Erythroblast (primary cell): ENCODE data around the gene OIT3.
A peak's percentile ranks its signal among the peaks of the same experiment; 100 is the strongest.

ENCODE experiments used
- DNase-seq, 2 experiments: peaks; one replicate each; lab custom pipeline; 2025; lab: John Stamatoyannopoulos, UW
- GATA1 ChIP-seq: IDR thresholded peaks from 2 replicates; pipeline ENCODE4 v1.6.1; 2011; ENCODE audit warnings: low read depth, mild to moderate bottlenecking, control low read depth, low read length, moderate library complexity
- POLR2A ChIP-seq: IDR thresholded peaks from 2 replicates; pipeline ENCODE4 v1.6.1; 2011; ENCODE audit warnings: mild to moderate bottlenecking, low read length

OIT3 gene

GRCh38 chr10:72953687-72954086 is 60.1 kb downstream of the OIT3 start:
- DNase-seq = no peak
- TF ChIP-seq POLR2A = no peak
- no peak for TF ChIP-seq GATA1

- DNase-seq = no peak
- TF ChIP-seq POLR2A (no peak), GATA1 (no peak)
Measured at GRCh38 chr10:72954230-72954595, 60.7 kb downstream of the OIT3 start.

- TF ChIP-seq GATA1 = no peak
- TF ChIP-seq POLR2A = no peak
- DNase-seq = no peak
Measured at GRCh38 chr10:72954596-72955554, 61.3 kb downstream of the OIT3 start, which contains the start of gene PLA2G12B. Gene PLA2G12B (minus strand): TSS chr10:72954806. CDS start chr10:72954685, 121 bp downstream.

- no peak for DNase-seq
- TF ChIP-seq POLR2A (no peak), GATA1 (no peak)
Measured at GRCh38 chr10:72956001-72956400, 62.5 kb downstream of the OIT3 start.

- TF ChIP-seq GATA1 = no peak
- no peak for TF ChIP-seq POLR2A
- no peak for DNase-seq
Measured at GRCh38 chr10:72976886-72977285, 83.3 kb downstream of the OIT3 start.

- no peak for DNase-seq
- no peak for TF ChIP-seq POLR2A
- TF ChIP-seq GATA1 = no peak
Measured at GRCh38 chr10:72979709-72980108, 86.2 kb downstream of the OIT3 start.

GRCh38 chr10:72980348-72980747 is 86.8 kb downstream of the OIT3 start:
- no peak for DNase-seq
- TF ChIP-seq GATA1 (no peak), POLR2A (no peak)

- no peak for TF ChIP-seq GATA1
- TF ChIP-seq POLR2A = no peak
Measured at GRCh38 chr10:72981028-72981881, 87.7 kb downstream of the OIT3 start.

GRCh38 chr10:72981882-72982529 is 88.5 kb downstream of the OIT3 start:
- TF ChIP-seq POLR2A (no peak), GATA1 (no peak)
- DNase-seq = peak; percentile 75 to 84

More at GRCh38 chr10:72981028-72981881, 87.7 kb downstream of the OIT3 start:
- DNase-seq = no peak
